ENCODE measurements around the gene DLX3.

DLX3 gene

GRCh38 chr17:50021681-50022370 is 26.8 kb upstream of the DLX3 start:
- Histone ChIP-seq H3K27me3 (replicated peaks) (no peaks in the 10 kb centered on the region), H3K27ac (no peak overlapping the region), H3K4me3 (ENCODE audit: low read depth, low read length) (no peak overlapping the region), H3K36me3 (replicated peaks) (no peaks in the 10 kb centered on the region)
- in situ Hi-C loops (cut with HindIII; ENCODE audit: low pct_ligation_motif_present, low sequenced_read_pairs): no loop called here
- DNase-seq: no peak
- TF ChIP-seq CTCF (IDR thresholded peaks at IDR 0.05; ENCODE audit: low read depth, low read length, missing control alignments): no peak

GRCh38 chr17:50020841-50021599 is 26.0 kb upstream of the DLX3 start:
- no peak overlapping the region for H3K27ac ChIP-seq
- H3K27me3 ChIP-seq (replicated peaks): no peaks in the 10 kb centered on the region

GRCh38 chr17:50018909-50019308 is 23.9 kb upstream of the DLX3 start:
- in situ Hi-C loops (cut with HindIII; ENCODE audit: low pct_ligation_motif_present, low sequenced_read_pairs): no loop called here
- TF ChIP-seq CTCF (IDR thresholded peaks at IDR 0.05; ENCODE audit: low read depth, low read length, missing control alignments): no peak
- DNase-seq: no peak
- Histone ChIP-seq H3K36me3 (replicated peaks) (no peaks in the 10 kb centered on the region), H3K4me3 (ENCODE audit: low read depth, low read length) (no peak overlapping the region), H3K27ac (no peak overlapping the region), H3K27me3 (replicated peaks) (no peaks in the 10 kb centered on the region)

More at GRCh38 chr17:50020841-50021599, 26.0 kb upstream of the DLX3 start:
- no peaks in the 10 kb centered on the region for H3K36me3 ChIP-seq (replicated peaks)
- no peak overlapping the region for H3K4me3 ChIP-seq (ENCODE audit: low read depth, low read length)
- no peak for TF ChIP-seq CTCF (IDR thresholded peaks at IDR 0.05; ENCODE audit: low read depth, low read length, missing control alignments)
- in situ Hi-C loops (cut with HindIII; ENCODE audit: low pct_ligation_motif_present, low sequenced_read_pairs): no loop called here
- DNase-seq: no peak

GRCh38 chr17:50015146-50015545 is 20.1 kb upstream of the DLX3 start:
- Histone ChIP-seq H3K4me3 (ENCODE audit: low read depth, low read length) (no peak overlapping the region), H3K27ac (no peak overlapping the region), H3K27me3 (replicated peaks) (no peaks in the 10 kb centered on the region), H3K36me3 (replicated peaks) (no peaks in the 10 kb centered on the region)
- DNase-seq: no peak
- in situ Hi-C loops (cut with HindIII; ENCODE audit: low pct_ligation_motif_present, low sequenced_read_pairs): no loop called here
- TF ChIP-seq CTCF (IDR thresholded peaks at IDR 0.05; ENCODE audit: low read depth, low read length, missing control alignments): no peak

- DNase-seq: no peak
- no peaks in the 10 kb centered on the region for H3K36me3 ChIP-seq (replicated peaks)
- H3K27me3 ChIP-seq (replicated peaks): no peaks in the 10 kb centered on the region
- no peak for TF ChIP-seq CTCF (IDR thresholded peaks at IDR 0.05; ENCODE audit: low read depth, low read length, missing control alignments)
- H3K4me3 ChIP-seq (ENCODE audit: low read depth, low read length): no peak overlapping the region
- in situ Hi-C loops (cut with HindIII; ENCODE audit: low pct_ligation_motif_present, low sequenced_read_pairs): no loop called here
- no peak overlapping the region for H3K27ac ChIP-seq
Observed at GRCh38 chr17:50014471-50015088, 19.6 kb upstream of the DLX3 start.
